ENCODE data around the gene HRNR. TPM values are rescaled to one million over a fixed set of nuclear protein-coding genes. Genes with fewer than 3 reads are reported as not detected.
"Not testable (repeated sequence)": the region's sequence is repeated elsewhere in the genome, so short reads cannot be mapped to it uniquely, and the experiment has no call there.

Gene HRNR
- not detected for total RNA-seq

GRCh38 chr1:152224093-152224492, at the start of gene HRNR:
Gene HRNR, minus strand, starts transcription at chr1:152224193. Its CDS starts 940 bp downstream, at chr1:152223253.
- DNase-seq: no peak
- Mint-ChIP-seq H3K27me3 (peaks cover 19% of the 10 kb centered on the region), H3K9me3 (peaks cover 14% of the 10 kb centered on the region), H3K4me1 (no peaks in the 10 kb centered on the region), H3K36me3 (ENCODE audit: low read depth) (no peaks in the 10 kb centered on the region), H3K4me3 (no peak within 1 kb of the TSS), H3K27ac (no peak within 1 kb of the TSS)
- CTCF ChIA-PET: no interaction called here
- POLR2A ChIA-PET: no interaction called here

- DNase-seq; H3K27ac Mint-ChIP-seq; CTCF ChIA-PET; H3K4me3 Mint-ChIP-seq; H3K36me3 Mint-ChIP-seq (ENCODE audit: low read depth); POLR2A ChIA-PET; H3K9me3 Mint-ChIP-seq; H3K4me1 Mint-ChIP-seq; H3K27me3 Mint-ChIP-seq: not testable (repeated sequence)
Observed at GRCh38 chr1:152256394-152256793, 32.4 kb upstream of the HRNR start.

GRCh38 chr1:152252157-152252556, 28.2 kb upstream of the HRNR start:
- no peak overlapping the region for H3K27ac Mint-ChIP-seq
- peaks cover 8% of the 10 kb centered on the region for H3K27me3 Mint-ChIP-seq
- no peaks in the 10 kb centered on the region for H3K9me3 Mint-ChIP-seq
- H3K4me3 Mint-ChIP-seq: no peak overlapping the region
- no peaks in the 10 kb centered on the region for H3K4me1 Mint-ChIP-seq
- DNase-seq: no peak
- ChIA-PET CTCF (no interaction called here), POLR2A (no interaction called here)
- H3K36me3 Mint-ChIP-seq (ENCODE audit: low read depth): no peaks in the 10 kb centered on the region

GRCh38 chr1:152251391-152251790, 27.4 kb upstream of the HRNR start:
- no peak overlapping the region for H3K4me3 Mint-ChIP-seq
- no peak overlapping the region for H3K27ac Mint-ChIP-seq
- peaks cover 11% of the 10 kb centered on the region for H3K27me3 Mint-ChIP-seq
- no peak for DNase-seq
- ChIA-PET POLR2A (no interaction called here), CTCF (no interaction called here)
- no peaks in the 10 kb centered on the region for H3K36me3 Mint-ChIP-seq (ENCODE audit: low read depth)
- H3K9me3 Mint-ChIP-seq: no peaks in the 10 kb centered on the region
- no peaks in the 10 kb centered on the region for H3K4me1 Mint-ChIP-seq

- Mint-ChIP-seq H3K9me3 (no peaks in the 10 kb centered on the region), H3K27ac (no peak overlapping the region), H3K4me3 (no peak overlapping the region), H3K4me1 (no peaks in the 10 kb centered on the region), H3K36me3 (ENCODE audit: low read depth) (no peaks in the 10 kb centered on the region), H3K27me3 (peaks cover 11% of the 10 kb centered on the region)
- ChIA-PET POLR2A (no interaction called here), CTCF (no interaction called here)
- DNase-seq: no peak
Observed at GRCh38 chr1:152247316-152247715, 23.3 kb upstream of the HRNR start.

- H3K36me3 Mint-ChIP-seq (ENCODE audit: low read depth): no peaks in the 10 kb centered on the region
- DNase-seq: no peak
- CTCF ChIA-PET: no interaction called here
- POLR2A ChIA-PET: no interaction called here
- H3K9me3 Mint-ChIP-seq: no peaks in the 10 kb centered on the region
- H3K4me3 Mint-ChIP-seq: no peak overlapping the region
- peaks cover 11% of the 10 kb centered on the region for H3K27me3 Mint-ChIP-seq
- no peak overlapping the region for H3K27ac Mint-ChIP-seq
- H3K4me1 Mint-ChIP-seq: no peaks in the 10 kb centered on the region
Observed at GRCh38 chr1:152244576-152245273, 20.7 kb upstream of the HRNR start.

GRCh38 chr1:152237093-152237492, 13.1 kb upstream of the HRNR start:
- no peaks in the 10 kb centered on the region for H3K9me3 Mint-ChIP-seq
- no peaks in the 10 kb centered on the region for H3K36me3 Mint-ChIP-seq (ENCODE audit: low read depth)
- H3K27me3 Mint-ChIP-seq: peaks cover 27% of the 10 kb centered on the region
- H3K4me1 Mint-ChIP-seq: no peaks in the 10 kb centered on the region
- H3K4me3 Mint-ChIP-seq: no peak overlapping the region
- no peak overlapping the region for H3K27ac Mint-ChIP-seq
- CTCF ChIA-PET: no interaction called here
- POLR2A ChIA-PET: no interaction called here
- DNase-seq: no peak

GRCh38 chr1:152228831-152229230, 4.8 kb upstream of the HRNR start:
- Mint-ChIP-seq H3K9me3 (no peaks in the 10 kb centered on the region), H3K27ac (no peak overlapping the region), H3K27me3 (peaks cover 26% of the 10 kb centered on the region), H3K36me3 (ENCODE audit: low read depth) (no peaks in the 10 kb centered on the region), H3K4me1 (no peaks in the 10 kb centered on the region), H3K4me3 (no peak overlapping the region)
- ChIA-PET POLR2A (no interaction called here), CTCF (no interaction called here)
- DNase-seq: no peak

- POLR2A ChIA-PET: no interaction called here
- Mint-ChIP-seq H3K36me3 (ENCODE audit: low read depth) (no peaks in the 10 kb centered on the region), H3K27ac (no peak overlapping the region), H3K4me3 (no peak overlapping the region), H3K9me3 (no peaks in the 10 kb centered on the region), H3K27me3 (peaks cover 16% of the 10 kb centered on the region), H3K4me1 (no peaks in the 10 kb centered on the region)
- no peak for DNase-seq
- CTCF ChIA-PET: no interaction called here
Observed at GRCh38 chr1:152227310-152227928, 3.4 kb upstream of the HRNR start.

- CTCF ChIA-PET: no interaction called here
- Mint-ChIP-seq H3K36me3 (ENCODE audit: low read depth) (no peaks in the 10 kb centered on the region), H3K27me3 (peaks cover 19% of the 10 kb centered on the region), H3K9me3 (peaks cover 1% of the 10 kb centered on the region), H3K4me3 (no peak overlapping the region), H3K27ac (no peak overlapping the region), H3K4me1 (no peaks in the 10 kb centered on the region)
- no peak for DNase-seq
- POLR2A ChIA-PET: no interaction called here
Observed at GRCh38 chr1:152225678-152226077, 1.7 kb upstream of the HRNR start.

- Mint-ChIP-seq H3K4me1 (no peaks in the 10 kb centered on the region), H3K9me3 (peaks cover 24% of the 10 kb centered on the region), H3K27me3 (peaks cover 8% of the 10 kb centered on the region), H3K27ac (no peak overlapping the region), H3K4me3 (no peak overlapping the region), H3K36me3 (ENCODE audit: low read depth) (no peaks in the 10 kb centered on the region)
- ChIA-PET POLR2A (no interaction called here), CTCF (no interaction called here)
- no peak for DNase-seq
Observed at GRCh38 chr1:152220166-152221163, 3.5 kb downstream of the HRNR start.

- DNase-seq; H3K36me3 Mint-ChIP-seq (ENCODE audit: low read depth); H3K27me3 Mint-ChIP-seq; H3K4me3 Mint-ChIP-seq; POLR2A ChIA-PET; H3K4me1 Mint-ChIP-seq; H3K27ac Mint-ChIP-seq; CTCF ChIA-PET: not testable (repeated sequence)
- H3K9me3 Mint-ChIP-seq: peaks cover 24% of the 10 kb centered on the region
Observed at GRCh38 chr1:152219438-152219837, 4.6 kb downstream of the HRNR start.

- DNase-seq: no peak
- Mint-ChIP-seq H3K4me3 (no peak overlapping the region), H3K27ac (no peak overlapping the region), H3K36me3 (ENCODE audit: low read depth) (no peaks in the 10 kb centered on the region), H3K9me3 (peaks cover 24% of the 10 kb centered on the region), H3K27me3 (peaks cover 6% of the 10 kb centered on the region), H3K4me1 (no peaks in the 10 kb centered on the region)
- ChIA-PET CTCF (no interaction called here), POLR2A (no interaction called here)
Observed at GRCh38 chr1:152218762-152219436, 5.1 kb downstream of the HRNR start.

Data from activated CD4-positive, alpha-beta memory T cell treated with anti-CD3 and anti-CD28 coated beads, Interleukin-2, amount 10 ng/mL, durations not matched to agents 7 days and 5 days (primary cell).